ENCODE measurements around the gene HTT-AS. TPM values are rescaled to one million over a fixed set of nuclear protein-coding genes. Genes with fewer than 3 reads are reported as not detected.
A peak's percentile ranks its signal among the peaks of the same experiment; 100 is the strongest.

HTT-AS gene
- total RNA-seq, 4 donors from 2014 or later: not detected

DNA sequence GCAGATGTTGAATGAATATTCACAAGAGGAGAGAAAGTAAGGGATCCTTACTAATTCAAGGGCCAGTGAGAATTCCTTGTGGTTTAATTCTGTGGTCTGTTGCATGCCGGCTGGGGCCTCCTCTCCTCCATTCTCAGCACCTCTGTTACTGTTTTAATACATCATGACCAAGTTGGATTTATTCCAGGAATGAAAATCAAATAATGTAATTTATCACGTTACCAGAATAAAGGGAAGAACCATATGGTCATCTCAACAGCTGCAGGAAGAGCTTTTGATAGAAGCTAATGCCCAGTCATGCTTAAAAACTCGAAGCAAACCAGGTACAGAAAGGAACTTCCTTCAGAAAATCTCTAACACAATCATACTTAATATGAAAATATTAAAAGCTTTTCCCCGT lies 56.8 kb downstream of the HTT-AS start:
- no peak for TF ChIP-seq EP300 (IDR thresholded peaks at IDR 0.05)
- TF ChIP-seq, protein P1, sequence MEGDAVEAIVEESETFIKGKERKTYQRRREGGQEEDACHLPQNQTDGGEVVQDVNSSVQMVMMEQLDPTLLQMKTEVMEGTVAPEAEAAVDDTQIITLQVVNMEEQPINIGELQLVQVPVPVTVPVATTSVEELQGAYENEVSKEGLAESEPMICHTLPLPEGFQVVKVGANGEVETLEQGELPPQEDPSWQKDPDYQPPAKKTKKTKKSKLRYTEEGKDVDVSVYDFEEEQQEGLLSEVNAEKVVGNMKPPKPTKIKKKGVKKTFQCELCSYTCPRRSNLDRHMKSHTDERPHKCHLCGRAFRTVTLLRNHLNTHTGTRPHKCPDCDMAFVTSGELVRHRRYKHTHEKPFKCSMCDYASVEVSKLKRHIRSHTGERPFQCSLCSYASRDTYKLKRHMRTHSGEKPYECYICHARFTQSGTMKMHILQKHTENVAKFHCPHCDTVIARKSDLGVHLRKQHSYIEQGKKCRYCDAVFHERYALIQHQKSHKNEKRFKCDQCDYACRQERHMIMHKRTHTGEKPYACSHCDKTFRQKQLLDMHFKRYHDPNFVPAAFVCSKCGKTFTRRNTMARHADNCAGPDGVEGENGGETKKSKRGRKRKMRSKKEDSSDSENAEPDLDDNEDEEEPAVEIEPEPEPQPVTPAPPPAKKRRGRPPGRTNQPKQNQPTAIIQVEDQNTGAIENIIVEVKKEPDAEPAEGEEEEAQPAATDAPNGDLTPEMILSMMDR (IDR thresholded peaks at IDR 0.05): no peak
- no peak for TF ChIP-seq POLR2AphosphoS5 (IDR thresholded peaks at IDR 0.05)
- no peak for TF ChIP-seq POLR2A (IDR thresholded peaks at IDR 0.05)
- H3K9me3 ChIP-seq: no peaks in the 10 kb centered on the region
- no peaks in the 10 kb centered on the region for H3K27me3 ChIP-seq
- no peak overlapping the region for H3K4me3 ChIP-seq
- WGBS: 88% methylated on average over 4 of the region's 4 CpGs
- no peaks in the 10 kb centered on the region for H3K36me3 ChIP-seq
- DNase-seq (ENCODE audit: low spot score in 2 of 2): no peak
- no peaks in the 10 kb centered on the region for H3K4me1 ChIP-seq
- H3K27ac ChIP-seq: no peak overlapping the region

DNA sequence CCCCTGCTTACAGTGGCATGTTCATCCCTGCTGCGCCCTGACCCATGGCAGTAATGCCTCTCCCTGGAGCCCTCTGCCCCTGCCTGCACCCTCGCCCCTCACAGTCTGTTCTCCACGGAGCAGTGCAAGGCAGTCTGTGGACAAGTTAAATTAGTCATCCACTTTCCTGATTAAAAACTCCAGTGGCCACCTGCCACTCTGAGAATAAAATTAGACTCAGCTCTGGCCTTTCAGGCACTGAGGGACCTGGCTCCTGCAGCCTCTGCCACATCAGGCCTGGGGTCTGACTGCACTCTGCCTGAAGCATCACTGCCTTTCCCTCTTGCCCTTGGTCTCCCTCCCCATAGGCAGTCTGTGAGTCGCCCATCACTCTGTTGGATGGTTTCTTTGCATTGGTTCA lies 57.4 kb downstream of the HTT-AS start:
- H3K4me3 ChIP-seq: no peak overlapping the region
- TF ChIP-seq, protein P1 (IDR thresholded peaks at IDR 0.05): no peak
- TF ChIP-seq POLR2AphosphoS5 (IDR thresholded peaks at IDR 0.05): no peak
- TF ChIP-seq POLR2A (IDR thresholded peaks at IDR 0.05): no peak
- no peak for TF ChIP-seq EP300 (IDR thresholded peaks at IDR 0.05)
- WGBS: 86% methylated on average over 4 of the region's 4 CpGs
- no peaks in the 10 kb centered on the region for H3K4me1 ChIP-seq
- no peaks in the 10 kb centered on the region for H3K9me3 ChIP-seq
- H3K27ac ChIP-seq: no peak overlapping the region
- H3K27me3 ChIP-seq: no peaks in the 10 kb centered on the region
- H3K36me3 ChIP-seq: no peaks in the 10 kb centered on the region
- DNase-seq (ENCODE audit: low spot score in 2 of 2): peak; percentile 33 to 35

DNA sequence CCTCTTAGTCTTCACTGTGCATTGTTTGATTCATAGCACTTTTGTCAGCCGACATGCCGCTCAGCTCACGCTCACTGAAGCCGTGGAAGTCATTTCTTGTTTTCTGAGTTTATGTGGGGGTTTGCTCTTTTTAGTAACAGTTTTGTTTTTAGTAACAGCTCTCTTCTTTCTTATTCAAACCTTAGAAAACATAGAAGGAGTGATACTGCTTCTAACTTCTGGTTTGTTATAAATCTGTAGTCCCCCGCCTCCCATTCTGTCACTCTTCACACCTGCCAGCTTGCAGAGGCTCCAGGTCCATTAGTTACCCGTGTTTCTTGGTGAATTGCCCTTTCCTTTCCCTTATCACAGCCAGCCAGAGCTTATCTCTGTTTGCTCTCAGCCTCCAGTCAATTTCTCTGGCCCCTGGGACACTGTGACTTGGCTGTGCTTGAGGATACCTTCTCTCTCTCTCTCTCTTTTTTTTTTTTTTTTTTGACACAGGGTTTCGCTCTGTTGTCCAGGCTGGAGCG lies 60.4 kb downstream of the HTT-AS start:
- H3K4me3 ChIP-seq: no peak overlapping the region
- no peak for TF ChIP-seq POLR2AphosphoS5 (IDR thresholded peaks at IDR 0.05)
- TF ChIP-seq EP300 (IDR thresholded peaks at IDR 0.05): no peak
- no peak for TF ChIP-seq POLR2A (IDR thresholded peaks at IDR 0.05)
- TF ChIP-seq, protein P1 (IDR thresholded peaks at IDR 0.05): no peak
- no peak overlapping the region for H3K27ac ChIP-seq
- no peaks in the 10 kb centered on the region for H3K27me3 ChIP-seq
- H3K9me3 ChIP-seq: no peaks in the 10 kb centered on the region
- H3K36me3 ChIP-seq: no peaks in the 10 kb centered on the region
- DNase-seq (ENCODE audit: low spot score in 2 of 2): peak in 1 of 2 donors; percentile 11
- WGBS: 82% methylated on average over 8 of the region's 8 CpGs
- peaks cover 19% of the 10 kb centered on the region for H3K4me1 ChIP-seq

Other genes with a start within 250 kb of the HTT-AS start
- gene ADD1, start 230.7 kb downstream of the HTT-AS start, total RNA-seq: 100 to 1,000 TPM; 122 to 299 (median 196) TPM
- 10 to 100 TPM; 23.4 to 30.8 (median 27.1) TPM for gene NOP14, start 111.1 kb downstream of the HTT-AS start, total RNA-seq
- 1 to 10 TPM; 3.3 to 8.0 (median 4.6) TPM for gene GRK4, start 111.0 kb downstream of the HTT-AS start, total RNA-seq
- 100 to 1,000 TPM in 1 of 4 donors, 10 to 100 TPM in 3; 50.1 to 192 (median 81.0) TPM for gene HTT, start 143 bp upstream of the HTT-AS start, total RNA-seq
- gene MSANTD1, start 174.6 kb upstream of the HTT-AS start, total RNA-seq: under 1 TPM in 2 of 4 donors, not detected in 2; 0.36 to 0.72 TPM
- gene RGS12, start 218.5 kb upstream of the HTT-AS start, total RNA-seq: 100 to 1,000 TPM in 2 of 4 donors, 10 to 100 TPM in 2; 65.8 to 246 (median 118) TPM

All from suprapubic skin (tissue), 4 donors.